ENCODE measurements around the gene PTPRN2.

PTPRN2 gene

DNA sequence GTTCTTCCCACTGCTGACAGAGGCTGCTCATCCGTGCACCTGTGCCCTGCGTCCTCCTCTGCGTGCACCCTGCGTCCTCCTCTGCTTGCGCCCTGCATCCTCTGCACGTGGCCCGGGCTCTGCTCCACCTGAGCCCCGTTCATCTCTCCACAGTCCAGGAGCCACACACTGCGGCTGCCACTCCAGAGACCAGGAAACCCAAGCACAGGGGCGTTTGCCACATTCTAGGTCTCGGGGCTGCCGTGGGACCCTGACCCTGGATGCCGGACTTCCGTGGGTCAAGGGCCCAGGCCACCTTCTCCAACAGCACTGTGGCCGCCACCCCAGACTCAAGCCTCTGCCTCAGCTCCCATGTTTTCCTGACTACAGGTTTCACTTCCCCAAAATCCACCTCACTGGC lies 460.4 kb downstream of the PTPRN2 start:
- no peak for DNase-seq (ENCODE audit: low read depth in 1 of 2, low spot score in 1 of 2)

DNA sequence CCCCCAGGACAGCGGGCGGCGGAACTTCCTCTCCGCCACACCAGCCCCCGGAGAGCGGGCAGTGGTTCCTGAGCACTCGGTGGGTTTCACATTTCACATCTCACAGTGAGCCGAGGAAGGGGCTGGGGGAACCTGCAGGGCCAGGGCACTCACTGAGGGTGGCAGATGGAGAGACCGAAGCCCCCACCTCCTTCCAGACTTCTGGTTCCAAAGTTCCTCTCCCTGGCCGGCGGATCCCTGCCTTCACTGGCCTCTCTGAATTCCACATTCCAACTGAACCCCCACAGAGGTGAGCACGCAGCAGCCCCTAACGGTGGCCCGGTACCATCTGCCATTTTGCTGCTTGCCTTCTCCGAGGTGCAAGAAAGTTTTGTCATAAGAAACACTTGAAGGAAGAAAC lies 461.0 kb downstream of the PTPRN2 start:
- no peak for DNase-seq (ENCODE audit: low read depth in 1 of 2, low spot score in 1 of 2)

DNA sequence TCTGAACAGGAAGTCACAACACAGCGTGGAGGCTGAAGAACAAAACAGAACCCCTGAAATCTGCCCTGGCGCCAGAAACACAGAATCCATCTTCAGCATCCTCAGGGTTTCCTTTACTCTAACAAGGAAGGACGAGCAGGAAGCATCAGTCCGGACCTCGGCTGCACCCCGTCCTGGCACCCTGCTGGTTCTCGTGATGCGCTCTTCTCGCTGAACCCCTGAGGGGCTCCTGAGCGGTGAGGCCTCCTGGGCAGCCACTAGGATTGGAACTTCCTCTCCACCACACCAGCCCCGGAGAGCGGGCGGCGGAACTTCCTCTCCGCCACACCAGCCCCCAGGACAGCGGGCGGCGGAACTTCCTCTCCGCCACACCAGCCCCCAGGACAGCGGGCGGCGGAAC lies 461.9 kb downstream of the PTPRN2 start:
- DNase-seq (ENCODE audit: low read depth in 1 of 2, low spot score in 1 of 2): no peak

DNA sequence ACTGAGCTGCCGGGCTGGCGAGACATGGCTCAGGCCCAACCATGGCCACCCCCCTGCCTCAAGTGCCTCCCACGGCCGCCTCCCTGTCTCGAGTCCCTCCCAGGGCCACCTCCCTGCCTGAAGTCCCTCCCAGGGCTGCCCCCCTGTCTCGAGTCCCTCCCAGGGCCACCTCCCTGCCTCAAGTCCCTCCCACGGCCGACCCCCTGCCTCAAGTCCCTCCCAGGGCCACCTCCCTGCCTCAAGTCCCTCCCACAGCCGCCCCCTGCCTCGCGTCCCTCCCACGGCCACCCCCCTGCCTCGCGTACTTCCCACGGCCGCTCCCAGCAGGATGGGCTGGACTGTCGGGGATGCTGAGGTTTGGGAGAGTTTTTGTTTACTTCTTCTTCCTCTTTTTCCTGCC lies 462.5 kb downstream of the PTPRN2 start:
- no peak for DNase-seq (ENCODE audit: low read depth in 1 of 2, low spot score in 1 of 2)

DNA sequence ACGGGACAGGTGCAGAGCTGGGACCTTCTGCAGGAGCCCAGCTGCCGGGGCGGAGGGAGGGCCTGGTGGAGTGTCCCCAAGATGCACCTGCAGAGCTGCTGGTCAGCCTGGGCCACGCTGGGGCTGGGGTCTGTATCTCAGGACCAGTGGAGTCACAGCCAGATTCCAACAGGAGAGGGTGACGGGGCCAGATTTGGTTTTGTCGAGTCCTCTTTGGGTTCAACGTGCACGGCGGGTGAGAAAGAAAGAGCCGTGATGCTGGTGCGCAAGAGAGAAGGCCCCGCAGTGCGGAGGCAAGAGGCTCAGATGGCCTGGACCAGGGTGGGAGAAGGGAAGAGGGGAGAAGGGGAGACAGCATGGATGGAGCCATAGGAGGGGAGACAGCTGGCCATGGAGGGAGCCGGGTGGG lies 462.9 kb downstream of the PTPRN2 start:
- no peak for DNase-seq (ENCODE audit: low read depth in 1 of 2, low spot score in 1 of 2)

DNA sequence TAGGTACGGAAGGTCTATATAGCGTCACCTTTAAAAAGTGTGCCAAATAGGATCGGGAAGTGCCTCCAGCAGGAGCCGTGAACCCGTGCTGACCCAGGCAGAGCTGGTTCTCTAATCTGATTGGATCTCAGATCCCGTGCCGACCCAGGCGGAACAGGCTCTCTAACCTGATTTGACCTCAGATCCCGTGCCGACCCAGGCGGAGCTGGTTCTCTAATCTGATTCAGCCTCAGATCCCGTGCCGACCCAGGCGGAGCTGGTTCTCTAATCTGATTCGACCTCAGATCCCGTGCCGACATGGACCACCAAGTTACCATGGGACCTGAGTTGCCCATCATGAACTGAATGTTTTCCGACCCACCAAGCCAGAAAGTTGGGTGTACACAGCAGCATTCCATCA lies 463.9 kb downstream of the PTPRN2 start:
- no peak for DNase-seq (ENCODE audit: low read depth in 1 of 2, low spot score in 1 of 2)

DNA sequence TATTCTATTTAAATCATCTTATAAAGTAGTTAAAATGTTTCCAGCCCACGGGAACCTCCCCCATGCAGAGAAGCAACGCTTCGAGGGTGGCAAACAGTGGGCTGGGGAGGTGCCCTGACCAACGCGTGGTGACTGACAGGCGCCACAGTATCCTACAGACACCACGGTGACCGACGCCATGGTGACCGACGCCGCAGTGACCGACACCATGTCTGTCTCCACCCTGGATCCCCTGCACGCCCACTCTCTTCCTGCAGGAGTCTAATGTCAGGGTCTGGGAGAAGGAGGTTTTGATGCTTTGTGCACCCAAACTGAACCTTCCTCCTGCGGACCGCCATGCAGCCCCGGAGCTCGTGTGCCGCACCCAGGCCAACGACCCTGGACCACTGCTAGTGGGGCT lies 464.4 kb downstream of the PTPRN2 start:
- no peak for DNase-seq (ENCODE audit: low read depth in 1 of 2, low spot score in 1 of 2)

DNA sequence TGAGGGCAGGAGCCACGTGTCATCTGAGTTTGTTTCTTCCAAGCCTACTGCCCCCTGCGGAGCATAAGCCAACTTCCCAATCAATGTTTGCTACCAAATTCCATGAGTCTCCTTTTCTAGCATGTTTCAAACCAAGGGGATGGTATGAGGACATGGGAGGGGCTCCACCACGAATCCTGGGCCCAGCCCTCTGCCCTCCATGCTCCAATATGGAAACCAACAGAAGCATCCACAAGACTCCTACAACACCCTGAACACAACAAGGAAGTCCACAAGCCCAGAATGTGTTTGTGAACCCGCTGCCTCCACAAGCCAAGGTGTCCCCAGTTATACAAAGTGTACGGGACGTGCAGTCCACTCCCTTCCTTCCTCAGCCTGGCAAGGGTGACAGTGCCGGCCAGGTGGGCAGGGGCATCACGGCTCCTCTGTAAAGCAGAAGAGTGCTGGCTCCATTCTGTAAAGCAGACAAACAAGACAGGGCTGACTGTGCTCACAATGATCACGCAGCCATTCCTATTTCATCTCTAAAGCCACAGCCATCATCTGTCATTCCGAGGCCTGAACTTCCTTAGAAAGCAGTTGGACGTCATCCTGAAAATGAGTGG lies 466.1 kb downstream of the PTPRN2 start:
- no peak for DNase-seq (ENCODE audit: low read depth in 1 of 2, low spot score in 1 of 2)

DNA sequence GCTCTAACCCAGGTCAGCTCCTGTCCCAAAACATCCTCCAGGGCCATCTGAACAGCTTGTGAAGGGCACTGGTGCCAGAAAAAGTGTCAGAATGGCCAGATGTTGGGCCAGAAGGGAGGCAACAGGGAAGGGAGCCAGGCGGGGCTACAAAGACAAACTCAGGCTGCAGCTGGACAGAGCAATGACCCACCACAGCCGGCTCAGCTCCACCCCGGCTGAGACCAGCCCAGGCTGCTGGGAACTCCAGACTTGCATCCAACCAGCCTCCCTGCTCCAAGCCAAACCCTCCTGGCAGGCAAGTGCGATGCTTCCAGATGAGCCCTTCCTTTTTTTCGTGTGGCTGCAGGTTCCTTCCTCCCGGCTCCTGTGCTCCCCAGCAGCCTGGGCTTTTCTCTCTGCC lies 466.9 kb downstream of the PTPRN2 start:
- no peak for DNase-seq (ENCODE audit: low read depth in 1 of 2, low spot score in 1 of 2)

DNA sequence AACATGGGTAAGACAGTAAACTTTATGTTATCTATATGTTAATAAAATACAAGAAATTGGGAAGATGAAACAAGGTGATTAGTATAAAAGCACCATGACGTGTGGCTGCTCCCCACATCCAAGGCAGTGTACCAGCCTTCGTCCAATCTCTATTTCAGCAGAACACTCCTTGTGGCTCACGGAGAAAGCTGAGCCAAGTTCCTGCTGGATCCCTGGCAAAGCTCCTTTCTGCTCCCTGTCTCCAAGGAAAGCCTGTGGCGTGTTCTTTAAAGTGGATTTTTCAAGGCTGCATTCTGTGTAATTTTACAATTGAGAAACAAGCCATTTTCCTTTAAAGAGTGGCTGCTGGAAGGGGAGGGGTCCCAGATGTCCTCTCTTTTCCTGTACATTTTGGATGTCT lies 467.3 kb downstream of the PTPRN2 start:
- DNase-seq (ENCODE audit: low read depth in 1 of 2, low spot score in 1 of 2): no peak

DNA sequence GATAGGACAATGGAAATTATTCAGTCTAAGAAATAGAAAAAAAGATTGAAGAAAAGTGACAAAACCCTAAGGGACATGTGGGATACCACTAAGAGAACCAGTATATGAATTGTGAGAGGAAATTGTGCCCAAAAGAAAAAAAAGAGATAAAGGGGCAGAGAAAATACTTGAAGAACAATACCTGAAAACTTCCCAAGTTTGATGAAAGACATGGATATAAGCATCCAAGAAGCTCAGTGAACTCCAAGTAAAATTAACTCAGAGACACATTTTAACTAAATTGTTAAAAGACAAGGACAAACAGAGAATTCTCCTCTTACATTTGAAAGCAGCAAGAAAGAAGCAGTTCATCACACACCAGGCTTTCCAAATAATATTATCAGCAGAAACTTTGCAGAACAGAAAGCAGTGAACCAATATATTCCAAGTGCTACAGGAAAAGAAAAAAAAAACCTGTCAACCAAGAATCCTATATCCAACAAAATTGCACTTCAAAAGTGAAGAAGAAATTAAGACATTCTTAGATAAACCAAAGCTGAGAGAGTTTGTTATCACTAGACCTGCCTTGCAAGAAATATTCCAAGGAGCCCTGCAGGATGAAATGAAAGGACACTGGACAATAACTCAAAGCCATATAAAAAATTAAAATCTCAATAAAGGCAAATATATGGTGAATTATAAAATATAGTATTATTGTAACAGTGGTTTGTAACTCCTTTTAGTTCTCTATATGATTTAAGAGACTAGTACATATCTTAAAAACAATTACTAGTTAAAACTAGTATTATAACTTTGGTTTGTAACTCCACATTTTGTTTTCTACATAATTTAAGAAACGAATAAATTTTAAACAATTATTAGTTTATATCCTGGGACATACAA lies 470.0 kb downstream of the PTPRN2 start:
- no peak for DNase-seq (ENCODE audit: low read depth in 1 of 2, low spot score in 1 of 2)

DNA sequence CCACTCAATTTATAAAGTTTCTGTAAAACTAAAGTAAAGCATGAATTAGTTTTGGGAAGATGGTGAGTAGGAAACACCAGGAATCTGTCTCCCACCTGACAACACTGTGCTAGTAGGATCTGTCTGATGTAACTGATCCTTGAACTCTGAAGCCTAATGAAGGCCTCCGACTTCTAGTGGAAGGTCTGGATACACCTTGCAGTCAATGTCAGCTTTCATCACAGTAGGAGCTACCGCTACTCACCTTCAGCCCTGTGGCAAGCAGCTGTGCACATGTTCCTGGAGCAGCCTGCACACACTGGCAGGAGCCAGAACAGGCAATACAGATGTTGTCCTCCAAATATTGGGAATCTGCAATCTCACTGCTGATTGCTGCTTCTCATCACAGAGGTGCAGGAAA lies 471.4 kb downstream of the PTPRN2 start:
- DNase-seq (ENCODE audit: low read depth in 1 of 2, low spot score in 1 of 2): no peak

DNA sequence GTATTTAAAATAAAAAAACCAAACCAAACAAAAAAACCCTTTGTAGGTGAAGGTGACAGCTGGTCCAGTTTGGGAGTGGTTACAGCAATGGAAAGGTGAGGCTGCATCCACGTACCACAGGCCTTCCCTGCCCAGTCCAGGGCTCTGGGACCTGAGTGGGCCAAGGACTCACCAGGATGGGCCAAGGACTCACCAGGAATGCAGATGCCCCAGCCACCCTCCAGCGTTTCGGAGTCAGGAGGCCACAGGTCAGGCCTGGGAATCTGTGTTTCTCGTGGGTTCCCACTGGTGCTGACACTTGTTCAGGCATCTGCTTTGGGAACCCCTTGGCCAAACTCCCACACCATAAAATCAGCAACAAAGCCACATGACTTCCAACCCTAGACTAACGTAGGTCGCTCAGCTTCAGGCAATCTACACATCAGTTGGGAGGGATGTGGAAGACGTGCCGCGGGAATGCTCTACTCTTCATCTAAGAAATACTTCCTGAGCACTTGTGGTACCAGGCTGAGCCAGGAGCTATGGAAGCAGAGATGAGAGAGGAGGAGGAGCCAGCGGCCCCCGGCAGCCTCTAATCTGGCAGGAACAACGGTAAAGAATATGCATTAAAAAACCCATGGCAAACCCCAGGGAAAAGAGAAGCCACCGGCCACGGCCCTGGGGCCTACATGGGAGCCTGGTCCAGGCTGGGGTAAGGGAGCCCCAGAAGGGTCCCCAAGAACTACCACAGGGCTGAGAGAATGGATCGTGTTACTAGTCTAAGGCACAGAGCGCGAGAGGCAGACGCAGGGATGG lies 473.4 kb downstream of the PTPRN2 start:
- no peak for DNase-seq (ENCODE audit: low read depth in 1 of 2, low spot score in 1 of 2)

DNA sequence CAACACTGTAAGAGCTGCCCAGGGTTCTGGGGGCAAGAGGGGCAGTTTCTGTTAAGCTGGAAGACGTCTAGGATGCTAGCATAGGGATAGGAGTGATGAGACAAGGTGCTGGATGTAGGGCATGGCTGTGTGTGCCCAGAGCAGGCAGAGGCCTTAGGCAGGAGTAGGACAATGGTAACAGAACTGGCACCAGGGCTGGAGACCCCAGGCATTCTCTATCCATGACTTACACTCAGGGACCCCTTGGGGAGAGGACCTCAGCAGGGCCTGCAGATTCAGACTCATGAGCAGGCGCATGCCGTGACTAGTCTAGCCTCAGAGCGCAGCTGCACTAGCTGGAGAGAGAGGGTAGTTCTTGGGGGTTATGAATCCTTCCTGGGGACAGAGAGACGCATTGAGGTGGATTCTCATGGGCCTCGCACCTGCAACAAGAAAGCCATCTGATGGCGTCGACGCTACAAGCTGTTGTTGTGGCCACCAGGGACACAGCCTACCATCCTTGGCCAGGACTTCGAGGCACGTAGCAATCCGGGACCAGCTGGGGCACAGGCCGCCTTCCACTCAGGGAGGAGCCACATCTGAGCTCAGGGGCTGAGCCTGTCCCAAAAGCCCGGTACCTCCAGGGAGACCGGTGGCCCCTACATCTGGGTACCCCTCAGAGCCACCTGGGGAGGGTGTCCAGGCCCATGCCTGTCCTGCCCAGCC lies 474.1 kb downstream of the PTPRN2 start:
- DNase-seq (ENCODE audit: low read depth in 1 of 2, low spot score in 1 of 2): no peak

DNA sequence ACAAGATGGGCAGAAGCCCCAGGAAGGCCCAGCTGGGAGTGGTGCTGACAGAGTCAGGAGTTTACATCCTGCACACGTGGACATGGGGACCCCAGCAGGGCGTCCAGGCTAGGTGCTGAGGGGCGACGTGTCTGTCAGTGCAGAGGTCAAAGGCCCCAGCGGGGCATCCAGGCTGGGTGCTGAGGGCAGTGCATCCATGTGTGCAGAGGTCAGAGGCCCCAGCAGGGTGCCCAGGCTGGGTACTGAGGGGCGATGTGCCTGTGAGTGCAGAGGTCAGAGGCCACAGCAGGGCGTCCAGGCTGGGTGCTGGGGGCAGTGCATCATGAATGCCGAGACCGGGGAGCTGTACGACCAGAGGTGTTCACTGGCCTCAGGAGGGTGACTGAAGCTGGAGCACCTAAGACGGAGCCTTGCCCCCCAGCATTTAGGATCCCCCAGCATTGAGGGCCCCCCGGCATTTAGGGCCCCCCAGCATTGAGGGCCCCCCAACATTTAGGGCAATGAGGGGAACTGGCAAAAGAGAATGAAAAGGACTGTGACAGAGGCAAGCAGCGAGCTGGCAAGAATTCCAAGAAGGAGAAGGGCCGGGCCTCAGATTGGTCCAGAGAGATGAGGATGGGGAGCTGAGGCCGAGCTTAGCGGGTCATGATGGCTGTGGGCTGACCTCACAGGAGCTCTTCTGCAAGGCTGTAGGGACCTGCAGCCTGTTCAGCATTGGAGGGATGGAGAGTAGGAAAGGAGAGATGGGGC lies 474.9 kb downstream of the PTPRN2 start:
- no peak for DNase-seq (ENCODE audit: low read depth in 1 of 2, low spot score in 1 of 2)

DNA sequence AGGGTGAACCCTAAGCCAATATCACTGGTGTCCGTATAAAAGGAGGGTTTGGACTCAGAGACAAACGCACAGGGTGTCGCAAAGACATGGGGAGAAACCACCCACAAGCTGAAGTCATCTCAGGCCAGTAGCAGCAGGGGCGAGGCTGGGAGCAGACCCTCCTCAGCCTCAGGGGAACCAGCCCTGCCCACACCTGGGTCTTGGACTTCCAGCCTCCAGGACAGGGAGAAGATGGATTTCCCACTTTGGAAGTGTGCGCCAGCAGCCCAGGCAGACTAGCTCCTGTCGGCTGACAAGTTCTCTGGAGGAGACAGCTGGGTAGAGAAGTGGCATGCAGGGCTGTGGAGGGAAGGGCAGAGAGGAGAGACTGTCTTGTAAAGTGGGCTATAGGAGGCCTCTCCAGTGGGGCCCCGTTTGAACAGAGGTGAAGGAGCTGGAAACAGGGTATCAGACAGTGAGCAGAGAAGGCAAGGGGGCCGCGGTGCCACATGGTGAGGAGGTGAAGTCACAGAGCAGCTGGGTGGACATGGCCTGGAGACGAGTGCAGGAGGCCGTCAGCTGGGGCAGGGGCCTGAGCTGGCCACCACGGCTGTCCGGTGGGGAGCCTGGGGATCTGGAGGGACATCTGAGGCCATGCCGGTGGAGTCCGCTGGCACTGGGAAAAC lies 475.6 kb downstream of the PTPRN2 start:
- no peak for DNase-seq (ENCODE audit: low read depth in 1 of 2, low spot score in 1 of 2)

DNA sequence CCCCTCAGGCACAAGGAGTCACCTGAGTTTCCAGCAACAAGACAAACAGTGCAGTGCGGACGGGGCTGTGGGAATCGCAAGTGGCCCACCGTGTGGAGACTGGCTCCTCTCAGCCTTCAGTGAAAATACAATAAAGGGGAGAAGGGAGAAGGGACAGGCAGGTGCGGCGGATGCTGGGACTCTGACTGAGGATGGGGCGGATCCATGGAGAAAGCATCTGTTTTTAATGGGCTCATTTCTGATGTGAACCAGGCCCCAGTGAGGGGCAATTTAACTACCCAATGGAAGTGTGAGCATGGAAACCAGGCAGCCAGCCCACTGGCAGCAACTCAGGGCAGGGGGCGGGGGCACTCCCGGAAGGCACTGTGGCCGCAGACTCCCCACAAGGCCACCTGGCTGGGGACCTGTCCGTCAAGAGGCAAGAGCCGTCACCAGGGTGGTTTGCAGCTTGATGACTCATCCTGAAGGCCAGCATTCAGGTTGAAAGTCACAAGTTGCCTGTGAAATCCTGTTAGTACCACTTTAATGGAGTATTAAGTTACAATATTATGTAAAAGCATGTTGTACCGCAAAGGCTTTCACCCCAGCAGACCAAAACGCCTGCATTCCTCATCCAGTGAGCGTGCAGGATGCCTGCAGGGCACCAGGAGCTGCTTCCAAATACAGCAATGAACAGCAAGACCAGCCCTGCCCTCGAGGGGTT lies 476.4 kb downstream of the PTPRN2 start:
- DNase-seq (ENCODE audit: low read depth in 1 of 2, low spot score in 1 of 2): no peak

DNA sequence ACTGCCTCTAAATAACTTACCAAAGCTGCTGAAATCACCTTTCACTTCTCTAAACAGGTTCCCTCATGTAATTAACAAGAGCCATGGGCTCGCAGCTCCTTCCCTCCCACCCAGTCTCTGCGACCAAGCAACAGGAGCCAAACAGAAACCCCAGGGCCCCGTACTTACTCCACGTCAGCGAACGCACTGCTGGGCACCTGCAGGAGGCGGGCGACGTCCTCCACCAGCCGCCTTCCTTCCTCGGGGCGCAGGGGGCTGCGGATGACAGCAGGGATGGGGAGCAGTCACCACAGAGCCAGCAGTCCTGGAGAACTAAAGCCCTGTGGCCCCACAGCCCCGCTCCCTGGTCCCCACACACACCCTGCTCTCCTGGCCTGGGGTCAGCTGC lies 477.0 kb downstream of the PTPRN2 start:
- no peak for DNase-seq (ENCODE audit: low read depth in 1 of 2, low spot score in 1 of 2)

DNA sequence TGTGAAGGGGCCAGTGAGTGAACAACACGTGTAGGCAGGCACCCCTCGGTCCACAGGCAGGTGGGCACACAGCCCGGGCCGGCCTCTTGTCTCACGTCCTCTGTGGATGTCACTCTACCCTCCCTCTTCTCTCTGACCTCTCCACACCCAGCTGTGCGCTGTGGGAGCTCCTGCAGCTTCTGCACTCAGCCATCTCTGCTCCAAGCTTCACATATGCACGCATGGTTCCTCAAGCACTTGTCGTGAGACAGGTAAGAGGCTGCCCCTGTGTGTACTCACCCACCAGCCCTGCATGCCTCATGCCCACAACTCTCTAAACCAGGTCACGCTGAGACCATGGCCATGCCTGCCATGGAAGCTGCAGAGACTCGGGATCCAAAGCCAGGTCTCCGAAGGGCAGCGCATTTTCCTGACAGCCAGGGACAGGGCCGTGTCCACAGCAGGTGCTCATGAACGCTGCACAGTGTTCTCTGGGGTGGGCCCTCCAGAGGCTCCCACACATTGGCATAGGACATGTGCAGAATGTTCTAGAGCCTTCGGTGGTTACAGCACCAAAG lies 477.5 kb downstream of the PTPRN2 start:
- no peak for DNase-seq (ENCODE audit: low read depth in 1 of 2, low spot score in 1 of 2)
